Measurements from ENCODE around the gene EGFR.

DNA sequence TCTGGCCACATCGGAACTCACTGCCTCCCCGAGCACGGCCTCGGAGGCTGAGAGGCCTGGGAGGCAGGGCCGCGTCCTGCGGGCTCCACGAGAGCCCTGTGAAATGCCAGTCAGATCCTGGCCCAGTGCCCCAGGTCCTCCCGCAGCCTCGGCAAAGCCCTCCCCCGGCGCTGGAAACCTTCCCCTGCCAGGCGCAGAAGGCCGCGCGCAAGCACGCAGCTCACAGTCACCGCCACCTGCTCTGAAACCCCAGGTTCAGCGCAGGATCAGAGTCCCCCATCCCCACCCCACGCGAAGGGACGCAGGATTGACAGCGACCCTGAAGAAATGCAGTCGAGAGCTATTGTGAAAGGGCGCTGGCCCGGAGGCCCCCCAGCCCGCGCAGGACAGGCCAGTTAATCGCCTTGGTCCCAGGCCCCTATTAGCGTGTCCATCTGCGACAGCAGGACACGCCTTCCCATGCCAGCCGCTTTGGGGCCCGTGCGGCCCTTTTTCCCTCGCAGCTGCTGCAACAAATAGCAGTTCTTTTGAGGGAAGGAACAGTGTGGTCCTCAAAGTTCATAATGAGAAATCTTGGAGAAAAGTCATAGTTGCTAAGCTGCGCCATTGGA, 13.5 kb upstream of the EGFR start:
- TF ChIP-seq CTCF (conservative IDR thresholded peaks at IDR 0.05; ENCODE audit: low read length) (no peak), EZH2phosphoT487 (IDR thresholded peaks at IDR 0.05; ENCODE audit: borderline replicate concordance) (no peak)

Measured in Loucy (cell line).